Measurements from ENCODE around the gene ASTN1.

ASTN1 gene

DNA sequence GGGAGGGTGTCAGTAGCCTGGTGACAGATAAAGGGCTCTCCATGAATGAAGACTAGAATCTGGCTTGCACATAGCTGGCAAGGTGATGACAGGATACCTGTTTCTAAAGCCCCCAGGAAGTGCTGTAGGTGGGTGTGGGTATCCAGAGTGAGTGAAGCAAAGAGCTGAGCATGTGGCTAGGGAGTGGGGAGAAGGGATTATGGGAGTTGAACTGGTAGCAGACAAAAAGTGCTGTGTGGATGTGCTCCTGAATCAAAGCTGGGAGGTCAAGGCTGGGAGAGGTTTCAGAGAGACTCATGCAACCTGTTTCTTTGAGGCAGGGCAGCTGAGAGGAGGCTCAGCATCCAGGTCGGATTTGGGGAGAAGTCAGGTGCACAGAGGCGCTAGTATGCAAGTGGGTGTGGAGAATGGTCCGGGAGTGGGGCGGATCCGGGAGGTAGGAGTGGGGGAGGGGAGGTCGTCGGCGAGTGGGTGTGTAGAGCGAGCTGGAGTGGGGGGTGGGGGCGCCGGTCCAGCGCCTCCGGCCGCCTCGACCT lies 600 bp downstream of the ASTN1 start:
- DNase-seq (ENCODE audit: low read depth), result no peak

DNA sequence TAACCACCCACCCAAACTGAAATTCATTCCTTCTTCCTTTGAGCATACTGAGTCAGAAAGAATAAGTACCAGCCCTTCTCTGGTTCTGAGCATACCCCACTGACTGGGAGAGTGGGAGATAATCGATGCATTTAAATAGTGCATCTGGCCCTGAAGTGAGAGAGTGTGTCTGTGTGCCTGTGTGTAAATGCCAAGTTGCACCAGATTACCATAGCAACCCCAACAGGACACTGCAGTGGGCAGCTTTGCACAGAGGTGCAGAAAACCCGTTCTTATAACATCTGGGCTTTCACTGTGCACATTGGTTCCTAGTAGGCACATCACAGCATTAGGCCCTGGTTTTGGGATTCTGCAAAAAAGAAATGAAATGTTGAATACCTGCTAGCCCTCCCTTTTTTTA lies 2.3 kb downstream of the ASTN1 start:
- no peak for DNase-seq (ENCODE audit: low read depth)

GRCh38 chr1:177146499-177146898 lies 18.0 kb downstream of the ASTN1 start:
- no peak for DNase-seq (ENCODE audit: low read depth)

- DNase-seq (ENCODE audit: low read depth), result no peak
Observed at GRCh38 chr1:177145106-177146070, 19.1 kb downstream of the ASTN1 start.

- DNase-seq (ENCODE audit: low read depth), result no peak
Observed at GRCh38 chr1:177142791-177143271, 21.7 kb downstream of the ASTN1 start.

DNA sequence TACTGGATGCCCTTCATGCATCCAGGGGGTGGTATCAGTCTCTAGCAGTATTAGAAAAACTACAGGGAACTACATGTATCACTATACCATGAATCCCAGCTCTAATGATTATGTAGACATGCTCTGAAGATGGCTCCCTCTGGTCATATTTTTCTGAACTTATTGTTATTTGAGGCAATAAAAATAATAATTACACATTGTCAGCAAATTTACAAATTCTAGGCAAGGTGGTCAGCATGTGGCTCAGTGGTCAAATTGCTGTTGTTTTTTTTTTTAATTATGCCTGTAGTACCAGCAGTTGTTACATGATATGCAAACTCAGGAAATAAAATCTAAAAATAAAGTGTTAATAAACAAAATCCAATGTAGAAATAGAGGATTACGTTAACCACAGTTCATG lies 22.5 kb downstream of the ASTN1 start:
- DNase-seq (ENCODE audit: low read depth), result no peak

DNA sequence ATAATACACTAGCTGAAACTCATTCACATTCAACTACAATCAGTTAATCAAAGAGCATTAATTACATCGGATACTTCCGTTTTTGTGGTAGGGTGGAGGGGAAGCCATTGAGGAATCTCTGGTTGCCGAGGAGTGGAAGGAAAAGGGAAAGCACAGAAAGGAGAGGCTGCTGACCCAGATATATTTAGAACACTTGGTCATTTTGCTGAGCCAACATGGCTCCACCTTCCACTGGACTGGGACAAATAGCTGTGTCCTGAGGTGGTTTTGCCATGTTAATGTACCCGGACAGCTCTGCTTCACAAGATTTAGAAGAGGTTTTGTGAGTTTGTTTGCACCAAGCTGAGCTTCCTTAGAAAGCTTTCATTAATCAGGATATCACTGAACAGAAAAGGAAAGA lies 26.2 kb downstream of the ASTN1 start:
- no peak for DNase-seq (ENCODE audit: low read depth)

DNA sequence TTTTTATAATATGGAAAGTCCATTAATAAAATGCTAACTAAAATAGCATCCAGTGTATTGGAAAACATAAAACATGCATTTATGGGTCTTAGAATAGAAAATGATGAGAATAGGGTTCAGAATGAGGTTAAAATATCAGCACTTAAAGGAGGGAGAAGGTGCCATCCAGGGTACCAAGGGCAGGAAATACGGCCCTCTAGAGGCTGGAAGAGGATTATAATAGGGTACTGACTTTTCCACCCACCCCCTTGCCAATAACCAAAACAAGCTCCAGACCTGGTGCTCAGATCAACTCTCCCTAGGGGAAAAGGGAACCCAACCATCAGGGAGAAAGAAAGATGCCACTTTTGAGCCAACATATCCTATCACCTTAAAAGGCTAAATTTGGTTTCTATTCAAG lies 26.7 kb downstream of the ASTN1 start:
- DNase-seq (ENCODE audit: low read depth), result no peak

- DNase-seq (ENCODE audit: low read depth), result no peak
Observed at GRCh38 chr1:177135250-177135649, 29.3 kb downstream of the ASTN1 start.

GRCh38 chr1:177133977-177134538 lies 30.5 kb downstream of the ASTN1 start:
- no peak for DNase-seq (ENCODE audit: low read depth)

GRCh38 chr1:177132141-177132540 lies 32.4 kb downstream of the ASTN1 start:
- DNase-seq (ENCODE audit: low read depth), result no peak

DNA sequence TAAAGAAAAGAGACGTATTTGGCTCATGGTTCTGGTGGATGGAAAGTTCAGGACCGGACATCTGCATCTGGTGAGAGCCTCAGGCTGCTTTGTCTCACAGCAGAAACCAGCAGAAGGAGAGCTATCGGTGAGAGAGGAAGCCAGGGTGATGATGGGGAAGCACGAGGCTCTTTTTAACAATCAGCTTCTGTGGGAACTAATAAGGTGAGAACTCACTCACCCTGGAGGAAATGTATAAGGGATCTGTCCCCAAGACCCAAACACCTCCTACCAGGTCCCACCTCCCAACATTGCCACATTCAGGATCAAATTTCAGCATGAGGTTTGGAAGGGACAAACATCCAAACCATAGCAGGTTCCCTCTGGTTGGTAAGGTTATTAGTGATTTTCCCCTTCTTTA lies 32.8 kb downstream of the ASTN1 start:
- no peak for DNase-seq (ENCODE audit: low read depth)

- no peak for DNase-seq (ENCODE audit: low read depth)
Observed at GRCh38 chr1:177130451-177130945, 34.0 kb downstream of the ASTN1 start.

- DNase-seq (ENCODE audit: low read depth), result no peak
Observed at GRCh38 chr1:177128665-177129281, 35.7 kb downstream of the ASTN1 start.

GRCh38 chr1:177126267-177126666 lies 38.2 kb downstream of the ASTN1 start:
- DNase-seq (ENCODE audit: low read depth), result no peak

- DNase-seq (ENCODE audit: low read depth), result no peak
Observed at GRCh38 chr1:177124577-177125278, 39.8 kb downstream of the ASTN1 start.

DNA sequence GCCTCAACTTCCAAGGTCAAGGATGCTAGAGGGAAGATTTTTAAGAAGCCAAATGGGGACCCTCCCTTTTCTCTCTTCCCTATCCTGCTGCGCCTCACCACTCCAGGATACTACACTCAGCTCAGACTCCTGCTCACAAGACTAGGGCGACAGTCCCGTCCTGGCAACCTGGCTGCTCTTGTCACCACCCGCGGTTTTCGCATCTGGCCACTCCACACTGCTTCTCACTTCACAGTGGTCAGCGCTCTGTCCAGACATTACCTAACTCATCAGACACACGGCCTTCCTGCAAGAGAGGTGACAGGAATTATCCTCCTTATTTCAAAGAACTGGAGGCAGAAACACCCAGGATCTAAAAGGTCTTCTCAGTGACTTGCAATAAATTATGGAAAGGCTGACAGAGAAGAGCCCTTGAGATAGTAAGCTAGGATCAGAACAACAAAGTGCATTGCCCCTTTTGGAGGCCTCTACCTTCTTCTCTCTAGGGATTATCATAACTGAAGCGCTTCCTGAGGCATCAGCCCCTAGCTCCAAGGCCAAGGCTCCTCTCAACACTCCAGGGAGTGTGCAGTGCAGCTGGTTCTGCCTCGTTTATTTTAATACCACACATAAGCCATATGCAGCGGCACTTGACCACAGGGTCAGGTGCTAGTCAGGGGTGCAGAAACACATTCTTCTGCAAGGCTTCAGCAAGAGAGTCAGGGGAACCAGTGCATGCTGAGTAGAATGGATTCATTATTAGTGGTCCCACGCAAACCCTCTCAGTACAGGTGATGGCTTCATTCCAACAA lies 41.9 kb downstream of the ASTN1 start:
- no peak for DNase-seq (ENCODE audit: low read depth)

GRCh38 chr1:177119311-177119710 lies 45.2 kb downstream of the ASTN1 start:
- DNase-seq (ENCODE audit: low read depth), result peak; percentile 2

- DNase-seq (ENCODE audit: low read depth), result no peak
Observed at GRCh38 chr1:177118901-177119300, 45.6 kb downstream of the ASTN1 start.

DNA sequence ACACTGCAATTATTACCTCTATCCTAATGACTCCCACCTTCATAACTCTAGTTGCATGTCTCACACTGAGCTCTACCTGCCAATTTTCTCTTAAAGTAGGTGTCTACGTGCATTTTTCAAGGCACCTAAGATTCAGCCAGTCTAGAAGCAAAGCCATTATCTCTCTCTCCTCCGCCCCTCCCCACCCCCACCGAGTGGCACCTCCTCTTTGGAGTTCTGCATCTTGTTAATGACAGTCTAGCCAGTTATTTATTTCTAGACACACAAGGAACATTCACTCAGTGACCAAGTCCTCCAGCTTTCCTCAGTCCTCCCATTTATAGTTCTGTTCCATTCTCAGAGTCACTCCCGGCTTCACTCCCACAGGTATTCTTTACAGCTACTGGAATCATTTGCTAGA lies 47.6 kb downstream of the ASTN1 start:
- DNase-seq (ENCODE audit: low read depth), result no peak
